Subcutaneous abdominal adipose tissue (tissue), 5 donors: ENCODE results near the gene PCP2.

Experiments used
- H3K27ac ChIP-seq: one replicate; pipeline ENCODE4 v1.7.0; 2013; ENCODE audit warnings: low read depth, mild to moderate bottlenecking, inconsistent platforms, low read length, moderate library complexity
- H3K27me3 ChIP-seq, 5 donors: one replicate each; pipeline ENCODE4 v1.7.0; 2013; ENCODE audit warnings: low read length in 5 of 5, inconsistent platforms in 1 of 5; ENCODE audit not compliant: control insufficient read depth in 5 of 5, insufficient read depth in 4 of 5
- H3K36me3 ChIP-seq, 5 donors: one replicate each; pipeline ENCODE4 v1.7.0; 2013; ENCODE audit warnings: low read length in 5 of 5; ENCODE audit not compliant: control insufficient read depth in 5 of 5, insufficient read depth in 5 of 5
- H3K4me1 ChIP-seq, 5 donors: one replicate each; pipeline ENCODE4 v1.7.0; 2013; ENCODE audit warnings: low read length in 5 of 5, mild to moderate bottlenecking in 3 of 5, moderate library complexity in 1 of 5; ENCODE audit not compliant: control insufficient read depth in 5 of 5, insufficient read depth in 5 of 5
- H3K4me3 ChIP-seq, 5 donors: one replicate each; pipeline ENCODE4 v1.7.0; 2013; ENCODE audit warnings: low read length in 5 of 5, low read depth in 1 of 5
- H3K9ac ChIP-seq, 5 donors: one replicate each; pipeline ENCODE4 v1.7.0; 2013; ENCODE audit warnings: low read length in 5 of 5, mild to moderate bottlenecking in 4 of 5, moderate library complexity in 3 of 5
- H3K9me3 ChIP-seq, 5 donors: one replicate each; pipeline ENCODE4 v1.7.0; 2013; ENCODE audit warnings: low read length in 5 of 5; ENCODE audit not compliant: control insufficient read depth in 5 of 5
- donor health status: healthy.
- donor health status: healthy.
- donor health status: healthy.
- donor health status: healthy.
- donor health status: healthy.

The PCP2 gene

DNA sequence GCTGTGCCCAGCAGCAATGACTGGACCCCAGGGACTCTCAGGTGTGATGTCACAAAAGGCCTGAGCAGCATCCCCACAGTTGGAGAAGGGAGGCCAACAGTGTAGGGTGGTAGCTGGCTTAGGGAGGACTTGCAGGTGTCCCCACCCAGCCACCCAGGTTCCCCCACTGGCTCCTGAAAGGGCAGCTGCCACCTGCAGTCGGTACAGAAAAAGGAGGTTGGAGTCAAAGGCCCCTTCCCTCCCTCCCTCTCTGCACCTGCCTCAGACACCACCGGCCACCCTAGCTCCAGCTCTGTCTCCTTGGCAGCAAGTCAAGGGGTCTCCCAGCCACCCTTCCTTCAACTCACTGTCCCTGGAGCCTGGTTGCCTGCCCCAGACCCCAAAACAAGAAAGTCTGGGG lies at the start of gene PCP2:
PCP2 (minus strand) TSS at position 22 of the 400 bp plus-strand sequence. CDS start 262 bp downstream, outside the sequence.
- Histone ChIP-seq H3K27me3 (peaks cover 7 to 26% (median 19%) of the 10 kb centered on the region in 5 donors), H3K9me3 (no peaks in the 10 kb centered on the region), H3K36me3 (peaks cover 0 to 13% (median 8%) of the 10 kb centered on the region in 5 donors), H3K27ac (no peak within 1 kb of the TSS), H3K4me1 (peaks cover 5 to 22% (median 18%) of the 10 kb centered on the region in 5 donors), H3K4me3 (no peak within 1 kb of the TSS), H3K9ac (no peak within 1 kb of the TSS)

DNA sequence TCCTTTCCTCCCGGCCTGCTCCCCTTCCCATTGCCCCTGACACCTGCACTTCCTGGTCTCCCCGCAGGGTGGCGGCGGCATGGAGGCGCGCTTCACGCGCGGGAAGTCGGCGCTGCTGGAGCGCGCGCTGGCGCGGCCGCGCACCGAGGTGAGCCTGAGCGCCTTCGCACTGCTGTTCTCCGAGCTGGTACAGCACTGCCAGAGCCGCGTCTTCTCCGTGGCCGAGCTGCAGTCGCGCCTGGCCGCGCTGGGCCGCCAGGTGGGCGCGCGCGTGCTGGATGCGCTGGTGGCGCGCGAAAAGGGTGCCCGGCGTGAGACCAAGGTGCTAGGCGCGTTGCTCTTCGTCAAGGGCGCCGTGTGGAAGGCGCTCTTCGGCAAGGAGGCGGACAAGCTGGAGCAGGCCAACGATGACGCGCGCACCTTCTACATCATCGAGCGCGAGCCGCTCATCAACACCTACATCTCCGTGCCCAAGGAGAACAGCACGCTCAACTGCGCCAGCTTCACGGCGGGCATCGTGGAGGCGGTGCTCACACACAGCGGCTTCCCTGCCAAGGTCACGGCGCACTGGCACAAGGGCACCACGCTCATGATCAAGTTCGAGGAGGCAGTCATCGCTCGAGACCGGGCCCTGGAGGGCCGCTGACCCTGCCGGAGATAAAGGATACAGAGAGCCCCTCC lies 48.8 kb upstream of the PCP2 start:
- H3K27ac ChIP-seq = no peak overlapping the region
- H3K36me3 ChIP-seq = peaks cover 0 to 26% (median 13%) of the 10 kb centered on the region in 5 donors
- H3K27me3 ChIP-seq = peaks cover 9 to 21% (median 16%) of the 10 kb centered on the region in 5 donors
- peak overlapping the region in 4 of 5 donors; percentile 76 to 95 (median 94) for H3K4me3 ChIP-seq
- H3K9ac ChIP-seq = peak overlapping the region in 2 of 5 donors; percentile 98 to 99
- peaks cover 0 to 3% (median 0%) of the 10 kb centered on the region in 5 donors for H3K9me3 ChIP-seq
- peaks cover 0 to 26% (median 16%) of the 10 kb centered on the region in 5 donors for H3K4me1 ChIP-seq

DNA sequence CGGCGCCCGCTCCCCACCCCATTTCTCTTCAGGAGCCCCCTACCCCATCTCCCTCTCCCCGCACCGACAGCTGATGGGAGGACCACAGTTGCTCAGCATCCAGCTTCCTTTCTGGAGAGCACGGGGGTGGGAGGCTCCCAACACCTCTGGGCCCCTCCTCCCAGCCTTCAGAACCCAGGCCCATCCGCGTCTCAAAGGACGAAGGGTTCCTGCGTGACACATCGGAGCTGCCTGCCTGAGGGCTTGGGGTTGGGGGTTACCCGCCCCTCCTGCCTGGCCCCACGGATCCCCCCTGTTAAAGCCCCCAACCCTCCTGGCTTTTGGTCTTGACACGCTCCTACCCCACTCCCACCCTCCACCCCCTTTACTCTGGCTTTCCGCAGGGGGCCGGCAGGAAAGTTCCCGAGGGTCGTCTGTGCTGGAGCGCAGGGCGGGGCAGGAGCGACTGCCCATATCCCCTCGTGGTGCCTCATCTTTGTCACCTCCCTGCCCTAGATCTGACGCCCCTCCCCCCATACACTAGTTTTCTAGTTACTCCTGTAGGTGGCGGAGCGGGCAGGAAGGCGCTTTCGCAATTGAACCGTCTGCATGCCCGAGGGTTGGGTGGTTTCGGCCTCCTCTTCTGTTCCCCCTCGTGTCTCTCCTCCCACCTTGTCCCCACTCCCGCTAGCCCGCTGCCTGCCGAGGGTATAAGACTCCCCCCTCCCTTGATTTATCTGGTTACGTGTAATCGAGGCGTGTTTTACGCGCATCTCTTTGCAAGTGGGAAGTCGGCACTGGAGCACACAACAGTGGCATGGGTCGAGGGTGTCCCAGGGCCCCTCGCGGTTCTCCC lies 48.0 kb upstream of the PCP2 start:
- H3K36me3 ChIP-seq = peaks cover 0 to 26% (median 13%) of the 10 kb centered on the region in 5 donors
- H3K27me3 ChIP-seq = peaks cover 9 to 25% (median 21%) of the 10 kb centered on the region in 5 donors
- H3K4me3 ChIP-seq = peak overlapping the region; percentile 76 to 95 (median 93)
- peaks cover 0 to 3% (median 0%) of the 10 kb centered on the region in 5 donors for H3K9me3 ChIP-seq
- peaks cover 0 to 31% (median 16%) of the 10 kb centered on the region in 5 donors for H3K4me1 ChIP-seq
- H3K9ac ChIP-seq = peak overlapping the region in 4 of 5 donors; percentile 91 to 99 (median 96)
- H3K27ac ChIP-seq = peak overlapping the region; percentile 67

DNA sequence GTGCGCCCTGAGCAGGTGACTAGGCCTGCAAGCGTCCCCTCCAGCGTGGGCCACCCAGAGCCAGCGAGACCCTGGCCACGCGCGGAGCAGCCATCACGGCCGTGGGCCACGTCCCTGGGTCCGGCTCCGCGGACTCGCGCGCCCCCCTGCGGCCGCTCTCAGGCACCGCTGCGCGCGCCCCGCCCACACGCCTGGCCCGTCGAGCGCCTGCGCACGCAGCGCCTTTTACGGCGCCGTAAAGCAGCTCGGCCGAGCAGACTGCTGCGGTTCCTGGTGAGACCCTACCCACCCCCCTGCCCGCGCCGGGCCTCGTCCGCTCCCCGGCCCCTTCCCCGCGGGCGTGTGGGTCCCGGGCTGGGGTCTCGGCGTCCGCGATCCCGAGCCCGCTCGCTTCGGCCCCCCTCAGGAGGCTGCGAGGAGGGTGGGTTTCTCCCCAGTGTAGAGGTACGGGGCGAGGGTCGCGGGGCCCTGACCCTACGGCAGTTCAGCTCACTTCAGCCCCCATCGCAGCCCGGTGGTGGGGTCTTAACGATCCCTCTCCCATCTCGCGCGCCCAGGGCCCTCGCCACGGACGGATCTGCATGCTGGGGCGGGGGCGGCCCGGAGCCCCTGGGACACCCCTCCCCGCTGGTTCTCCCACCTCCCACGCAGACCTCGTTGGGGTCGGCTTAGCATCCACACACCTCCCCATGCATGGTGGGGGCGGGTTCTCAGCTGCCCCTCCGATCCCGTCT lies 47.3 kb upstream of the PCP2 start, which contains the start of gene TRAPPC5:
TRAPPC5 (plus strand) TSS at position 228 of the 734 bp plus-strand sequence. CDS start 1,421 bp downstream, outside the sequence.
- peak within 1 kb of the TSS; percentile 67 for H3K27ac ChIP-seq

DNA sequence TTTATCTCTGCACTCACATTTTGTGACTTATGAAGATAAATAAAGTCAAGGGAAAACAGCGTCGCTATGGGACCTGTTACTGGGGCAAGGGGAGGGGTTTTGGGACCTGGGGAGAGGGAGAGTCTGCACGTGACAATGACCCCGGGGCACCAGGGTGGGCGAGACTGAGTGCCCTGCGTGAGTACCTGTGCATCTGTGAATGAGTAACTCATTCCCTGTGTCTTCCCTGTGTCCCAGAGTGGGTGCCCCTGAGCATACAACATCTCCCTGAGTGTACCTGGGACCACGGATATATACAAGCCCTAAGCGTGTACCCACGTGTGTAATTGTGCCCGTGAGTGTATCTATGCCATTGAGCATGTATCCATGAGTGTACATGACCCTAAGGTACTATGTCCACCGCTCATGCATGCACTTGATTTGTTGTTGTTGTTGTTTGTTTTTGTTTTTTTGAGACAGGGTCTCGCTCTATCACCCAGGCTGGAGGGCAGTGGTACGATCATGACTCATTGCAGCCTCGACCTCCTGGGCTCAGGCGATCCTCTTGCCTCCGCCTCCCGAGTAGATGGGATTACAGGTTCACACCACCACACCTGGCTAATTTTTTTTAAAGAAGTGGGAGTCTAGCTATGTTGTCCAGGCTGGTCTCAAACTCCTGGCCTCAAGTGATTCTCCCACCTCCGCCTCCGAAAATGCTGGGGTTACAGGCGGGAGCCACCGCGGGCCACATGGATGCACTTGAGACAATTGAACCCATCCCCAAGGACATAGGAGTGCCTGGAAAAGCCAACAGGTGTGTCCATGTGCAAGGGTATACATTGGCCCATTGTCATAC lies 46.5 kb upstream of the PCP2 start:
- Histone ChIP-seq H3K36me3 (peaks cover 0 to 22% (median 12%) of the 10 kb centered on the region in 5 donors), H3K4me1 (peaks cover 0 to 32% (median 16%) of the 10 kb centered on the region in 5 donors), H3K27me3 (peaks cover 9 to 25% (median 21%) of the 10 kb centered on the region in 5 donors), H3K4me3 (peak overlapping the region; percentile 68 to 95 (median 93)), H3K9me3 (peaks cover 0 to 3% (median 0%) of the 10 kb centered on the region in 5 donors), H3K27ac (no peak overlapping the region), H3K9ac (peak overlapping the region in 3 of 5 donors; percentile 59 to 94 (median 91))

More for the DNA sequence above, 47.3 kb upstream of the PCP2 start, which contains the start of gene TRAPPC5:
- Histone ChIP-seq H3K27me3 (peaks cover 9 to 25% (median 21%) of the 10 kb centered on the region in 5 donors), H3K4me1 (peaks cover 0 to 32% (median 16%) of the 10 kb centered on the region in 5 donors), H3K4me3 (peak within 1 kb of the TSS; percentile 76 to 95 (median 93)), H3K36me3 (peaks cover 0 to 26% (median 13%) of the 10 kb centered on the region in 5 donors), H3K9ac (peak within 1 kb of the TSS in 4 of 5 donors; percentile 91 to 99 (median 96)), H3K9me3 (peaks cover 0 to 3% (median 0%) of the 10 kb centered on the region in 5 donors)

DNA sequence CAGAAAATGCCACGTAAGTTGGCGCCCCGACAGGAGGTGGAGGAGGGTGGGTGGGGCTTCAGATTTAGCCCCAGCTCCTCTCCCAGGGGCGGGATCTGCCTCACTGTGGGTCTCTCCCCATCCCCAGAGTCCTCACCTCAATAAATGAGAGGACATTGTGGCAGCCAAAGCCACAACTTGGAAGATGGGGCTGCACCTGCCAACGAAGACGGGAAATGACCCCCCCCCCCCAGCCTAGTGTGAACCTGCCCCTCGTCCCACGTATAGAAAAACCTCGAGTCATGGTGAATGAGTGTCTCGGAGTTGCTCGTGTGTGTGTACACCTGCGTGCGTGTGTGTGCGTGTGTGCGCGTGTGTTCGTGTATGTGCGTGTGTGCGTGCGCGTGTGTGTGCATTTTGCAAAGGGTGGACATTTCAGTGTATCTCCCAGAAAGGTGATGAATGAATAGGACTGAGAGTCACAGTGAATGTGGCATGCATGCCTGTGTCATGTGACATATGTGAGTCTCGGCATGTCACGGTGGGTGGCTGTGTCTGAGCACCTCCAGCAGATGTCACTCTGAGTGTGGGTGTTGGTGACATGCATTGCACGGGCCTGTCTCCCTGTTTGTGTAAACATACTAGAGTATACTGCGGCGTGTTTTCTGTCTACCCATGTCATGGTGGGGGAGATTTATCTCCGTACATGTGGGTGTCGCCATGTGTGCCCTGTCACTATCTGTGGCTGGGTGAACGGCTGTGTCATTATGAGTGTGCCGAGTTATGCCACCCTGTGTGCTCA lies 45.6 kb upstream of the PCP2 start:
- H3K27ac ChIP-seq = no peak overlapping the region
- H3K9ac ChIP-seq = no peak overlapping the region
- peaks cover 9 to 25% (median 21%) of the 10 kb centered on the region in 5 donors for H3K27me3 ChIP-seq
- peaks cover 0 to 32% (median 17%) of the 10 kb centered on the region in 5 donors for H3K4me1 ChIP-seq
- no peak overlapping the region for H3K4me3 ChIP-seq
- peaks cover 0 to 4% (median 0%) of the 10 kb centered on the region in 5 donors for H3K9me3 ChIP-seq
- H3K36me3 ChIP-seq = peaks cover 0 to 18% (median 12%) of the 10 kb centered on the region in 5 donors

DNA sequence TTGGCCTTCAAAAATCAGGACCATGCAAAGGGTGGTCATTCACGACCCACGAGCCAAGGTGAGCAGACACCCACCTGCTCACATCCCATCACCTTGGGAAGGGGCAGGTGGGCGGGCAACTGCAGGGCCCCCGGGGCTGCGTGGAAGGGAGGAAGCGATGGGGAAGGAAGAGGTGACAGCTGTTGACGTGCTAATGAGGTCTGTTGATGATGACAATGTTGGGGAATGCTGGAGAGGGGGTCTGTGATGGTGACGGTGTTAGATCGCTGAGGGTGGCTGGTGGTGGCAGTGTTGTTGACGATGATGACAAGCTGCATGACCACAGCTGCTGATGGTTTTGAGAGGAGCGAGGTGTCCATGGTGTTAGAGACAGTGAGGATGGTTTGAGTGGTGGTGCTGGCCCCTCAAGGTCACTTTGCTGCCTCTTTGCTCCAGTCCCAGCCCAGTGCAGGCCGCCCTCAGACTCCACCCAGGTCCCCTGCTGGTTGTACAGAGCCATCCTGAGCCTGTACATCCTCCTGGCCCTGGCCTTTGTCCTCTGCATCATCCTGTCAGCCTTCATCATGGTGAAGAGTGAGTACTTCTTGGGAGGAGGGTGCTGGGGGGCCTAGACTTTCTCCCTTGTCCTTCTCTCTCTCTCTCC lies 44.3 kb upstream of the PCP2 start:
- no peak overlapping the region for H3K4me3 ChIP-seq
- peaks cover 9 to 25% (median 21%) of the 10 kb centered on the region in 5 donors for H3K27me3 ChIP-seq
- peaks cover 0 to 9% (median 5%) of the 10 kb centered on the region in 5 donors for H3K9me3 ChIP-seq
- H3K27ac ChIP-seq = no peak overlapping the region
- peaks cover 0 to 32% (median 17%) of the 10 kb centered on the region in 5 donors for H3K4me1 ChIP-seq
- H3K36me3 ChIP-seq = peaks cover 0 to 6% (median 5%) of the 10 kb centered on the region in 5 donors
- H3K9ac ChIP-seq = no peak overlapping the region

DNA sequence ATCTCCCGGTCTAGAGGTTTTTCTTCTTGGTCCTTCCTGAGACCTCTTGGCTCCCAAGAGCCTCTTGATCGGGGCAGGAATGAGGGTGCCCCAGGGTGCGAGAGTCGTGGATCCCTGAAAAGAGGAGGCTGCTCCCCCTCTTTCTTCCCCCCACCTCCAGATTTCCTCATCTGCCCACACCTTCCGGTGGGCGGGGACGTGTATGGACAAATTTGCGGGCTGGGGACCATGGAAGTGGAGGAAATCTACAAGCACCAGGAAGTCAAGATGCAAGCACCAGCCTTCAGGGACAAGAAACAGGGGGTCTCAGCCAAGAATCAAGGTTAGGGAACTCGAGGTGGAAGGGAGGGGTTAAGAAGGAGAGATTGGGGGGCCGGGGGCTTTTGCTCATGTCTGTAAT lies 43.3 kb upstream of the PCP2 start, which contains the start of gene MCEMP1:
MCEMP1 (plus strand) TSS at position 237 of the 400 bp plus-strand sequence; CDS start at position 268, 31 bp downstream.
- H3K4me1 ChIP-seq = peaks cover 0 to 26% (median 14%) of the 10 kb centered on the region in 5 donors
- H3K9me3 ChIP-seq = peaks cover 0 to 9% (median 5%) of the 10 kb centered on the region in 5 donors
- peaks cover 13 to 32% (median 27%) of the 10 kb centered on the region in 5 donors for H3K27me3 ChIP-seq
- no peak within 1 kb of the TSS for H3K4me3 ChIP-seq
- no peak within 1 kb of the TSS for H3K27ac ChIP-seq
- H3K36me3 ChIP-seq = no peaks in the 10 kb centered on the region
- no peak within 1 kb of the TSS for H3K9ac ChIP-seq
